Activated CD4-positive, alpha-beta T cell treated with anti-CD3 and anti-CD28 coated beads for 1 hour (primary cell): ENCODE data around the gene HTR3E.
"Not testable (repeated sequence)": the region's sequence is repeated elsewhere in the genome, so short reads cannot be mapped to it uniquely, and the experiment has no call there.

Experiments
- DNase-seq: peaks from one replicate; pipeline ENCODE4 v3.0.0-alpha.2; 2020

The HTR3E gene, protein sequence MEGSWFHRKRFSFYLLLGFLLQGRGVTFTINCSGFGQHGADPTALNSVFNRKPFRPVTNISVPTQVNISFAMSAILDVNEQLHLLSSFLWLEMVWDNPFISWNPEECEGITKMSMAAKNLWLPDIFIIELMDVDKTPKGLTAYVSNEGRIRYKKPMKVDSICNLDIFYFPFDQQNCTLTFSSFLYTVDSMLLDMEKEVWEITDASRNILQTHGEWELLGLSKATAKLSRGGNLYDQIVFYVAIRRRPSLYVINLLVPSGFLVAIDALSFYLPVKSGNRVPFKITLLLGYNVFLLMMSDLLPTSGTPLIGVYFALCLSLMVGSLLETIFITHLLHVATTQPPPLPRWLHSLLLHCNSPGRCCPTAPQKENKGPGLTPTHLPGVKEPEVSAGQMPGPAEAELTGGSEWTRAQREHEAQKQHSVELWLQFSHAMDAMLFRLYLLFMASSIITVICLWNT

DNA sequence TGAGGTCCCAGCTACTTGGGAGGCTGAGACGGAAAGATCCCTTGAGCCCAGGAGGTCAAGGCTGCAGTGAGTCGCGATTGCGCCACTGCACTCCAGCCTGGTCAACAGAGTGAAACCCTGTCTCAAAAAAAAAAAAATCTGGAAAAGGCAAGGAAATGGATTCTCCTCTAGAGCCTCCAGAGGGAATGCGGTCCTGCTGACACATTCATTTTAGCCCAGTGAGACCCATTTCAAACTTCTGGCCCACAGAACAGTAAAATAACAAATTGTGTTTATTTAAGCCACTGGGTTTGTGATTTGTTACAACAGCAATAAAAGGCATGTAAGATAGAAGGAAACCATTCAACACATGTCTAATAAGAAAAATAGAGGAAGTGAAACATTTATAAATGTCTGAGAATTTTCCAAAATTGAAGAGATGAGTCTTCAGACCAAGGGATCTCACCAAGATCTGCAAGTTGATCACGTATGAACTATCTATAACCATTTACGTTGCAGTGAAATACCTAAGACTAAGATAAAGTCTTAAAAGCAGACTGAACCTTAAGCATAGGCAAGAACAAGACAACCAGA is at the start of gene HTR3E:
TSS of gene HTR3E (plus strand) at position 254 of the 573 bp plus-strand sequence. CDS start 466 bp downstream, outside the sequence.
- DNase-seq = no peak

- no peak for DNase-seq
These were observed 46.5 kb upstream of the HTR3E start for GRCh38 chr3:184050217-184050847.

GRCh38 chr3:184052767-184053166 is 44.1 kb upstream of the HTR3E start, which contains the start of gene HTR3C:
Gene HTR3C (plus strand): TSS chr3:184053047. CDS start chr3:184053081, 34 bp downstream.
- DNase-seq = no peak

- DNase-seq = no peak
These were observed 38.8 kb upstream of the HTR3E start for GRCh38 chr3:184058029-184058428.

- no peak for DNase-seq
These were observed 37.4 kb upstream of the HTR3E start for GRCh38 chr3:184059424-184059823.

- no peak for DNase-seq
These were observed 34.2 kb upstream of the HTR3E start for GRCh38 chr3:184062637-184063036.

DNA sequence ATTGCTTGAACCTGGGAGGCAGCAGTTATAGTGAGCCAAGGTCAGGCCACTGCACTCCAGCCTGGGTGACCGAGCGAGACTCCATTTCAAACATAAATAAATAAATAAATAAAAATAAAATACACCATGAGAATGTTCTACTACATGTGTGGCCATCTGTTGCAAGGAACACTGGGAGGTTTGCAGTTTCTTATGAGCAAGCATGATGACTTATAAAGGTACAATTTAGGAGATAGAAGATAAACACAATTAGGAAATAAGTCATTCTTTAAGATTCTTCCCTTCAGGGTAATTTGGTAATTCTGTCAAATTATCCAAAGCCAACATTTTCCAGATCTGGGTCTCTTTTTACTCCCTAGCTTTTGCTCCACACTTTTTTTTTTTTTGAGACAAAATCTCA is 30.7 kb upstream of the HTR3E start:
- no peak for DNase-seq

DNA sequence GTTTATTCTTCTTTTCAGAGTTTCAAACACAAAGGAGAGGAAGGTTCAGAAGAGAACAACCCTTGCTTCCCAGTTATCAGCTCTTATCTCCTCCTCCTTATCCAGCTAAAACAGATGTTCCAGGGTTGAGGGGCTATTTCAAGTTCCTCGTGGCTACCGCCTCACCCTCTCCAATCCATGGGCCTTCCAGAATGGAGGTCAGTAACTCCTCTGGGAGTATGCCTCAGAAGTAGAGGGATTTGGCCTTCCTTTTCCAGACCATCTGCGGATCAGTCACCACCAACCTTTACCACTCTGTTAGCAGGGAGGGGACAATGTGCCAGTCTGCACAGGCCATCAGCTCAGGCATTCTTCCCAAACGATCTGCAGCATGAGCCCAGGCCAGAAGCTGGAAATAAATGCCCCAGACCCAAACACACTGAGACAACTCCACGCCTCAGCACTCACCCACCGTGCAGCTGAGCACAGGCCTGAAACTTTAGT is 29.2 kb upstream of the HTR3E start:
- no peak for DNase-seq

- no peak for DNase-seq
These were observed 28.5 kb upstream of the HTR3E start for GRCh38 chr3:184068344-184068743.

GRCh38 chr3:184071142-184071541 is 25.7 kb upstream of the HTR3E start:
- not testable (repeated sequence) for DNase-seq

- DNase-seq = no peak
These were observed 23.2 kb upstream of the HTR3E start for GRCh38 chr3:184073621-184074020.

DNA sequence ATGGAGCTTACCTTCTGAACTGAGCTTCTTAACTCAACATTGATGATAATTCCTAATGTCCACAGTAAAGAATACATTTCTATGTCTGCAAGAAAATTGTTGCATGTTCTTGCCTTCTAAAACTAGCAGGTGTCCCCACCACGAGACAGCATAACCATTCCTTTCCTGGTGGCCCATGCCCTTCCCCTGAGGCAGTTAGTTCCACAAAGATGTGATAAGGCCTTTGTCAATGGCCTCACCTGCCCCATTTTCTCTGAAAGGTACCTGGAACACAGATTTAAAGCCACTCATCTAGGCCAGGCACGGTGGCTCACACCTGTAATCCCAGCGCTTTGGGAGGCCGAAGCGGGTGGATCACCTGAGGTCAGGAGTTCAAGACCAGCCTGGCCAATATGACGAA is 21.0 kb upstream of the HTR3E start:
- DNase-seq = no peak

DNA sequence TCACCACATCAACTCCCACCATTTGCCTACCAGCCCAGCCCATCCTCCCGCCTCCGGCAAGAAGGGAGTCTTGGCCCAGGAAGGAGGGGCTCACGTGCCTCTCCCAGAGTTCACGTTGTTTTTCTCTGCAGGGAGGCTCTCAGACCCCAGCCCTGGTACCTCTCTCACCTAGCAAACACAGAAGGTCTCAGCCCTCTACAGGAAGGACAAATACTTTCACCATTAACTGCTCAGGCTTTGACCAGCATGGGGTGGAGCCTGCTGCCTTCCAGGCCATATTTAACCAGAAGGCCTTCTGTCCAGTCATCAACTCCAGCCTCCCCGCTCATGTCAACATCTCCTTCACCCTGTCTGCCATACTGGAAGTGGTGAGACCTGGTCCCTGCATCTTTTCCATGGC is 19.0 kb upstream of the HTR3E start:
- DNase-seq = no peak

GRCh38 chr3:184078851-184079250 is 18.0 kb upstream of the HTR3E start:
- DNase-seq = no peak

GRCh38 chr3:184081116-184081830 is 15.6 kb upstream of the HTR3E start:
- DNase-seq = no peak

GRCh38 chr3:184082034-184082433 is 14.8 kb upstream of the HTR3E start:
- no peak for DNase-seq

- no peak for DNase-seq
These were observed 14.4 kb upstream of the HTR3E start for GRCh38 chr3:184082465-184082864.

DNA sequence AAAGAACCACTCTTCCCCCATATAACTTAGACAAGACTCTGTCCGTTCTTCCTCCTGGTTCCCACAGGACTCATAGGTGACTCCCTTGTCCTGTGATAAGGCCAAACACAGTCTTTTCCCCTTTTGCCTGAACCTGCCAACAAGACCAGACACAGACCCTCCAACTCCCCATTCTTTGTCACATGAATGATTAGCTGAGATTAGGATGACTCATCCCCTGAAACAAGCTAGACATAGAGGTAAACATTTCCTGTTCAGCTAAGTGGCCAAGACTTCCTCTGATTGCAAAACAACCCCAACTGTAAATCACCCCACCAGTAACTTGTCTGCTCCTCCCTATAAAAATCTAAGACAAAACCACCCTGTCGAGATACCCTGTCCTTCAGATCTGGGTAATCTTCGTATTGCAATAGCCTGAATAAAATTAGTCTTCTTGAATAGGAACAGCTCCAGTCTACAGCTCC is 11.4 kb upstream of the HTR3E start:
- no peak for DNase-seq

DNA sequence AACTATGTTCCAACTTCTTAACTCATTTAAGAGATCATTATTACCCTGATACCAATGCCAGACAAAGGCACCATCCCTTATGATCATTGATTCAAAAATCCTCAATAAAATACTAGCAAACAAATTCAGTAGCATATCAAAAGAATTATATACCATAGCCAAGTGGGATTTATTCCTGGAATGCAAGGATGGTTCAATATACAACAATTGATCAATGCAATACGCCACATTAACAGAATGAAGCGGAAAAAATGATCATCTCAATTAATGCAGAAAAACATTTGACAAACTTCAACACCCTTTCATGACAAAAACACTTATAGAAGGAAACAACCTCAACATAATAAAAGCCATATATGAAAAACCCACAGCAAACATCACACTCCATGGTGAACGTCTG is 4.7 kb upstream of the HTR3E start:
- no peak for DNase-seq

DNA sequence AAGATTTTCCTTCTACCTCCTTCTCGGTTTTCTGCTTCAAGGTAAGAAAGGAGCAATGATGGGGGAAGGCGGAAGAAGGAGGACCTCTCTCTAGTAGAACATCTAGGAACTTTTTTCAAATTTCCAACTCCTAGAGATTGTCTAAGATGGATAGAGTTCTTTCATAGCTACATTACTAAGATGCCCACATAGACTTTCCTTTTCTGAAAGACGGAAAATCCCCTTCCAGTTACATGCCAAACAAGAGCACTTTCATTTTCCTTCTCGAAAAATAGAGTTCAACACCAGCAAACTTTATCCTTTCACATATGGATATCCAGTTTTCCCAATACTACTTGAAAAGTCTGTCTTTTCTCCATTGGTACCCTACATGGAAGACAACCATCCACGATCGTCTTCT is 692 bp downstream of the HTR3E start:
- DNase-seq = no peak

GRCh38 chr3:184099806-184100686 is 3.2 kb downstream of the HTR3E start:
- DNase-seq = no peak

DNA sequence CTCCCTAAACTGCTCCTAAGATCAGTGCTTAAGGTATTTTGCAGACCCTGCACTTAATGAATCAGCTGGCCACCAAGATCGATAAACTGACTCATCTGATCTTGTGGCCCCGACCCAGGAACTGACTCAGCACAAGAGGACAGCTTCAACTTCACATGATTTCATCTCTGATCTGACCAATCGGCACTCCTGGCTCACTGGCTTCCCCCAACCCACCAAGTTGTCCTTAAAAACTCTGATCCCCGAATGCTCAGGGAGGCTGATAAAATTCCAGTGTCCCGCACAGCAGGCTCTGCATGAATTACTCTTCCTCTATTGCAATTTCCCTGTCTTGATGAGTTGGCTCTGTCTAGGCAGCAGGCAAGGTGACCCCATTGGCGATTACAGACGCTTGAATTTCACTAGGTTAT is 13.5 kb downstream of the HTR3E start:
- no peak for DNase-seq
